ENCODE results near the gene PLCL2.

GRCh38 chr3:17059989-17060550 lies 175.3 kb downstream of the PLCL2 start:
- TF ChIP-seq ZNF274 (IDR thresholded peaks at IDR 0.05; ENCODE audit: low read depth, low read length) (no peak), YY1 (IDR thresholded peaks at IDR 0.05; ENCODE audit: insufficient read depth, insufficient read length) (no peak)
